HEK293T (cell line): ENCODE data around the gene SYT2.

Experiments used
- FOXK2 ChIP-seq: fragments of 450-650 bp; IDR thresholded peaks from 2 replicates; pipeline ENCODE4 v1.6.1; 2016; ENCODE audit warnings: mild to moderate bottlenecking
- SUZ12 ChIP-seq: fragments of 450-650 bp; IDR thresholded peaks from 2 replicates; pipeline ENCODE4 v1.6.1; 2016; ENCODE audit warnings: mild to moderate bottlenecking
- TF ChIP-seq, protein P1 (sequence below): fragments of 450-650 bp; IDR thresholded peaks from 2 replicates; pipeline ENCODE4 v1.6.1; 2016

DNA sequence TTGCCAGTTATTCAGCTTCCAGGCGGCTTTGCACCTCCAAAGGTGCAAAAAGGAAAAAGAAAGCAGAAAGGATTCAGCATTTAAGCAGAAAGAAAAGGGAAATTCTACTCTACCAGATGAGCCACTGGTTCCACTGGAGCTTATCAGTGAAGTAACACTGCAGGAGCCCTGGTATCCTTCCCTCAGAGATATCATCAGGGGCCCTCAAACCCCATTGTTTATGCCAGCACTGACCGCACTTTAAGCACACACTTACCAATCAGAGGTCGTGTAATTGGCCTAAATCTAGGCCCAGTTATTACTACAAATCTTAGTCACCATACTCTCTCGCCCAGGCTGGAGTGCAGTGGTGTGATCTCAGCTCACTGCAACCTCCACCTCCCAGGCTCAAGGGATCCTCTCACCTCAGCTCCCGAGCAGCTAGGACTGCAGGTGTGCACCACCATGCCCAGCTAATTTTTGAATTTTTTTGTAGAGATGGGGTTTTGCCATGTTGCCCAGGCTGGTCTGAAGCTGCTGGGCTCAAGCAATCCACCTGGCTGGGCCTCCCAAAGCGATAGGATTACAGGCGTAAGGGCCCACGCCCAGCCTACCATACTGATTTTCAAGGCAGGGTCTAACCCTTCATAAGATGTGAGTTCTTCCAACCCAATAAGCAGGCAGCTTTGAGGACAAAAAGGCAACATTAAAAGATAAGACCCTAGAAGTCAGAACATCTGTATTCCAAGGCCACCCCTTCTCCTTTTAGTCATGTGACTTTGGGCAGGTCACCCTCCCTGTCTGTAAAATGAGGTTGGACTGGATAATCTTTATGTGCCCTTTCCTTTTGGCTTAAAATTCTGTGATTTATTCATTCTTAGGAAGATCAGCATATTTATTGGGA, 125.3 kb downstream of the SYT2 start:
- TF ChIP-seq, protein P1, sequence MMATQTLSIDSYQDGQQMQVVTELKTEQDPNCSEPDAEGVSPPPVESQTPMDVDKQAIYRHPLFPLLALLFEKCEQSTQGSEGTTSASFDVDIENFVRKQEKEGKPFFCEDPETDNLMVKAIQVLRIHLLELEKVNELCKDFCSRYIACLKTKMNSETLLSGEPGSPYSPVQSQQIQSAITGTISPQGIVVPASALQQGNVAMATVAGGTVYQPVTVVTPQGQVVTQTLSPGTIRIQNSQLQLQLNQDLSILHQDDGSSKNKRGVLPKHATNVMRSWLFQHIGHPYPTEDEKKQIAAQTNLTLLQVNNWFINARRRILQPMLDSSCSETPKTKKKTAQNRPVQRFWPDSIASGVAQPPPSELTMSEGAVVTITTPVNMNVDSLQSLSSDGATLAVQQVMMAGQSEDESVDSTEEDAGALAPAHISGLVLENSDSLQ = no peak
- TF ChIP-seq FOXK2 (no peak), SUZ12 (no peak)
